ENCODE results near the gene RMI2.

DNA sequence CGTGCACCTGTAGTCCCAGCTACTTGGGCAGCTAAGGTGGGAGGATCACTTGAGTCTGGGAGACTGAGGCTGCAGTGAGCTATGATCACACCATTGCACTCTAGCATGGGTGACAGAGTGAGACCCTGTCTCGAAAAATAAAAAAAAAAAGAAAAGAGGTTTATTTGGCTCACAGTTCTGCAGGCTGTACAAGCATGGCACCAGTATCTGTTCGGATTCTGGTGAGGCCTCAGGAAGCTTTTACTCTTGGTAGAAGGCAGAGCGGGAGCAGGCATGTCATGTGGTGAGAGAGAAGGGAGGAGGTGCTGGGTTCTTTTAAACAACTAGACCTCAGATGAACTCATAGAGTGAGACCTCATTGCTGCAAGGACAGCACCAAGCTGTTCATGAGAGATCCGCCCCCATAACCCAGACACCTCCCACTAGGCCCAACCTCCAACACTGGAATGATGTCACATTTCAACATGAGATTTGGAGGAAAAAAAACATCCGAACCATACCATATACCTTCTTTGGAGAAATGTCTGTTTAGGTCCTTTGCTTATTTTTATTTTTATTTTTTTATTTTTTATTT, 10.3 kb upstream of the RMI2 start:
- TF ChIP-seq, protein P1, sequence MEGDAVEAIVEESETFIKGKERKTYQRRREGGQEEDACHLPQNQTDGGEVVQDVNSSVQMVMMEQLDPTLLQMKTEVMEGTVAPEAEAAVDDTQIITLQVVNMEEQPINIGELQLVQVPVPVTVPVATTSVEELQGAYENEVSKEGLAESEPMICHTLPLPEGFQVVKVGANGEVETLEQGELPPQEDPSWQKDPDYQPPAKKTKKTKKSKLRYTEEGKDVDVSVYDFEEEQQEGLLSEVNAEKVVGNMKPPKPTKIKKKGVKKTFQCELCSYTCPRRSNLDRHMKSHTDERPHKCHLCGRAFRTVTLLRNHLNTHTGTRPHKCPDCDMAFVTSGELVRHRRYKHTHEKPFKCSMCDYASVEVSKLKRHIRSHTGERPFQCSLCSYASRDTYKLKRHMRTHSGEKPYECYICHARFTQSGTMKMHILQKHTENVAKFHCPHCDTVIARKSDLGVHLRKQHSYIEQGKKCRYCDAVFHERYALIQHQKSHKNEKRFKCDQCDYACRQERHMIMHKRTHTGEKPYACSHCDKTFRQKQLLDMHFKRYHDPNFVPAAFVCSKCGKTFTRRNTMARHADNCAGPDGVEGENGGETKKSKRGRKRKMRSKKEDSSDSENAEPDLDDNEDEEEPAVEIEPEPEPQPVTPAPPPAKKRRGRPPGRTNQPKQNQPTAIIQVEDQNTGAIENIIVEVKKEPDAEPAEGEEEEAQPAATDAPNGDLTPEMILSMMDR (IDR thresholded peaks at IDR 0.05): no peak
- TF ChIP-seq POLR2A (IDR thresholded peaks at IDR 0.05): no peak
